Activated CD8-positive, alpha-beta T cell treated with anti-CD3 and anti-CD28 coated beads for 36 hours (primary cell): Measurements from ENCODE around the gene SETBP1. TPM values are rescaled to one million over a fixed set of nuclear protein-coding genes. Genes with fewer than 3 reads are reported as not detected.

Source experiments
- ATAC-seq: fragments of 200-7000 bp; cut with Tn5 transposase; one replicate; pipeline ENCODE4 v1.10.0; 2021; ENCODE audit warnings: mild to moderate bottlenecking, moderate library complexity
- CTCF ChIA-PET: fragments of 350-600 bp; sonication (Branson Sonifier 250); formaldehyde crosslinking; loops from one replicate; lab custom pipeline; 2021; ENCODE audit warnings: antibody characterized with exemption; lab: Charles Lee
- POLR2A ChIA-PET: fragments of 350-600 bp; sonication (Branson Sonifier 250); formaldehyde crosslinking; loops from one replicate; lab custom pipeline; 2021; ENCODE audit warnings: antibody characterized with exemption; lab: Charles Lee
- DNase-seq: peaks from one replicate; pipeline ENCODE4 v3.0.0-alpha.2; 2020
- H3K27ac Mint-ChIP-seq: one replicate; pipeline ENCODE4 v1.8.0; 2021; ENCODE audit warnings: mild to moderate bottlenecking, mixed read lengths
- H3K27me3 Mint-ChIP-seq: one replicate; pipeline ENCODE4 v1.8.0; 2021; ENCODE audit warnings: mixed read lengths
- H3K36me3 Mint-ChIP-seq: one replicate; pipeline ENCODE4 v1.8.0; 2021; ENCODE audit warnings: low read depth, mixed read lengths
- H3K4me1 Mint-ChIP-seq: one replicate; pipeline ENCODE4 v1.8.0; 2021; ENCODE audit warnings: low read depth, mixed read lengths
- H3K4me3 Mint-ChIP-seq: one replicate; pipeline ENCODE4 v1.8.0; 2021; ENCODE audit warnings: mild to moderate bottlenecking, moderate library complexity, mixed read lengths
- H3K9me3 Mint-ChIP-seq: one replicate; pipeline ENCODE4 v1.8.0; 2021; ENCODE audit warnings: mixed read lengths
- CTCF ChIP-seq: fragments of 200-600 bp; IDR thresholded peaks from one replicate; pipeline ENCODE4 v1.8.0; 2022; ENCODE audit warnings: antibody characterized with exemption, mild to moderate bottlenecking
- intact Hi-C: fragments of 100-400 bp; cut with micrococcal nuclease; formaldehyde crosslinking; loops from one replicate; pipeline ENCODE4 v1.10.0; 2022
- total RNA-seq, 2 experiments: library from RNA; stranded (reverse); gene quantifications; one replicate each; pipeline ENCODE4 v1.2.3, GENCODE V29; 2021

Gene SETBP1
- total RNA-seq, 2 experiments from 2014 or later: 10.2 to 10.4 TPM

GRCh38 chr18:44936485-44936884 is 255.8 kb downstream of the SETBP1 start:
- intact Hi-C loops: loop anchor here (10.0 kb wide), 1 partner anchor 932 kb away; no protein-coding TSS in a partner anchor
- ChIA-PET CTCF (interaction anchor here (1.7 kb wide), 1 partner anchor 24 kb away, joined by 3 read pairs; no protein-coding TSS in a partner anchor), POLR2A (no interaction called here)
- no peak for TF ChIP-seq CTCF
- no peak overlapping the region for H3K4me3 Mint-ChIP-seq
- peaks cover 4% of the 10 kb centered on the region for H3K27me3 Mint-ChIP-seq
- ATAC-seq (no peak), DNase-seq (no peak)
- peaks cover 10% of the 10 kb centered on the region for H3K9me3 Mint-ChIP-seq
- H3K27ac Mint-ChIP-seq: no peak overlapping the region
- H3K4me1 Mint-ChIP-seq: peaks cover 2% of the 10 kb centered on the region
- peaks cover 1% of the 10 kb centered on the region for H3K36me3 Mint-ChIP-seq

GRCh38 chr18:44937960-44938719 is 257.5 kb downstream of the SETBP1 start:
- Mint-ChIP-seq H3K36me3 (no peaks in the 10 kb centered on the region), H3K4me1 (no peaks in the 10 kb centered on the region), H3K27me3 (peaks cover 3% of the 10 kb centered on the region), H3K9me3 (peaks cover 2% of the 10 kb centered on the region), H3K4me3 (no peak overlapping the region), H3K27ac (no peak overlapping the region)
- no peak for ATAC-seq
- ChIA-PET CTCF (no interaction called here), POLR2A (interaction anchor here (1.1 kb wide), 1 partner anchor 9 kb away, joined by 3 read pairs; no protein-coding TSS in a partner anchor)
- intact Hi-C loops: loop anchor here (10.0 kb wide), 1 partner anchor 933 kb away; no protein-coding TSS in a partner anchor
- TF ChIP-seq CTCF: no peak
- DNase-seq: no peak

GRCh38 chr18:44938720-44939665 is 258.3 kb downstream of the SETBP1 start:
- no peak for ATAC-seq
- intact Hi-C loops: loop anchor here (10.0 kb wide), 1 partner anchor 934 kb away; no protein-coding TSS in a partner anchor

GRCh38 chr18:44941516-44941915 is 260.8 kb downstream of the SETBP1 start:
- no peaks in the 10 kb centered on the region for H3K4me1 Mint-ChIP-seq
- DNase-seq (no peak), ATAC-seq (no peak)
- H3K9me3 Mint-ChIP-seq: no peaks in the 10 kb centered on the region
- H3K27me3 Mint-ChIP-seq: peaks cover 2% of the 10 kb centered on the region
- no peak overlapping the region for H3K27ac Mint-ChIP-seq
- intact Hi-C loops: no loop called here
- no peaks in the 10 kb centered on the region for H3K36me3 Mint-ChIP-seq
- ChIA-PET CTCF (interaction anchor here (0.9 to 1.5 kb wide), 2 partner anchors 14 to 263 kb away, joined by 3 to 5 read pairs; no protein-coding TSS in a partner anchor), POLR2A (no interaction called here)
- H3K4me3 Mint-ChIP-seq: no peak overlapping the region
- no peak for TF ChIP-seq CTCF

More at GRCh38 chr18:44938720-44939665, 258.3 kb downstream of the SETBP1 start:
- Mint-ChIP-seq H3K27me3 (peaks cover 3% of the 10 kb centered on the region), H3K27ac (no peak overlapping the region), H3K4me3 (no peak overlapping the region), H3K9me3 (peaks cover 2% of the 10 kb centered on the region), H3K36me3 (no peaks in the 10 kb centered on the region), H3K4me1 (no peaks in the 10 kb centered on the region)
- ChIA-PET CTCF (no interaction called here), POLR2A (interaction anchor here (1.1 kb wide), 1 partner anchor 10 kb away, joined by 3 read pairs; no protein-coding TSS in a partner anchor)
- no peak for DNase-seq
- TF ChIP-seq CTCF: no peak
